Upper lobe of left lung (tissue), 4 donors: ENCODE results near the gene NSUN5.
"Not testable (repeated sequence)": the region's sequence is repeated elsewhere in the genome, so short reads cannot be mapped to it uniquely, and the experiment has no call there.

ENCODE experiments used
- CTCF ChIP-seq, 6 experiments: fragments of 450-650 bp in 4 of 6; fragments of 200-600 bp in 2 of 6; sonication (generic) in 2 of 6; IDR thresholded peaks; one replicate each; pipeline ENCODE4 v1.5.1; 2016 to 2019; ENCODE audit warnings: antibody characterized with exemption in 6 of 6
- POLR2A ChIP-seq, 4 donors: fragments of 450-650 bp; IDR thresholded peaks; one replicate each; pipeline ENCODE4 v1.5.1; 2016 to 2017; ENCODE audit warnings: antibody characterized with exemption in 4 of 4, mild to moderate bottlenecking in 2 of 4
- POLR2AphosphoS5 ChIP-seq, 2 donors: sonication (generic); formaldehyde crosslinking; IDR thresholded peaks; one replicate each; pipeline ENCODE4 v1.5.1; 2017; ENCODE audit warnings: antibody characterized with exemption in 2 of 2

GRCh38 chr7:73297706-73298105, 10.9 kb downstream of the NSUN5 start:
- TF ChIP-seq CTCF, POLR2AphosphoS5, POLR2A (IDR thresholded peaks at IDR 0.05): not testable (repeated sequence)
